ENCODE data around the gene PRRT2.

- no peak for TF ChIP-seq CTCF (conservative IDR thresholded peaks at IDR 0.05; ENCODE audit: low read length)
- no peak for TF ChIP-seq EZH2phosphoT487 (IDR thresholded peaks at IDR 0.05; ENCODE audit: borderline replicate concordance, low read depth, low read length)
Observed at GRCh38 chr16:29766571-29766970, 45.4 kb upstream of the PRRT2 start.

All from OCI-LY7 (cell line).